ENCODE measurements around the gene WDR70.

GRCh38 chr5:37791321-37791720, 412.2 kb downstream of the WDR70 start:
- no peak for TF ChIP-seq POLR2A (IDR thresholded peaks at IDR 0.05; ENCODE audit: low read depth, low read length)
- TF ChIP-seq MAX (IDR thresholded peaks at IDR 0.05; ENCODE audit: insufficient read depth, insufficient read length) = no peak
- TF ChIP-seq CTCF (IDR thresholded peaks at IDR 0.05; ENCODE audit: extremely low read depth in 1 of 2, insufficient read depth in 1 of 2, low read depth in 1 of 2, low read length in 2 of 2) = no peak
- no peak for TF ChIP-seq POLR2AphosphoS5 (IDR thresholded peaks at IDR 0.05; ENCODE audit: insufficient read depth, low read depth, low read length)
- TF ChIP-seq EZH2 (IDR thresholded peaks at IDR 0.05; ENCODE audit: borderline replicate concordance, low read depth, low read length, severe bottlenecking) = no peak
- no peak for TF ChIP-seq MYC (IDR thresholded peaks at IDR 0.05; ENCODE audit: low read depth, low read length)
- TF ChIP-seq JUN (IDR thresholded peaks at IDR 0.05; ENCODE audit: borderline replicate concordance, insufficient read depth, insufficient read length, low read depth) = no peak
- no peak for TF ChIP-seq FOS (IDR thresholded peaks at IDR 0.05; ENCODE audit: borderline replicate concordance, insufficient read depth, low read length)
